Measurements from ENCODE around the gene RANBP1.

DNA sequence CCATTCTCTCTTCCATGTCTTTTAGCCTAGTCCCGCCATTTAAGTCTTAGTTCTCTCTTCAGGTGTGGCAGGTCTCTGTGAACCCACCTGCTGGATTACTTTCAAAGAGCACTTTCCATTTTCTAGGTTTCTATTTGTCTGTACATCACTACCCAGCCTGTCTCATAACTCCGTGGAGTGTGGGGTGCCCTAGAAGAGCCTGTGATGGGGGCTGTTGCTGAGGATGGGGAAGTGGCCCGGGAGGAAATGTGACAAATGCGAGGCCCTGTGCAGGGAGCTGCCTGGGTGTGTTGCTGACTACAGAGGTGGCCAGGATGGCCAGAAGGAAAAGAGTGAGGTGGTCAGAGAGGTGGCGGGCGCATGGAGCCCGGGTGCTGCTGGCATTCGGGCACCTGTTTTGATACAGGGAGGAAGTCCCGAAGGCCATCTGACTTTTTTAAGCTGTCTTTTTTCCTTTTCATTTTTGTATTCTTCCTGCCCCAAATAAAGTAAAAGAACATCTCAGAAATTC lies 25.1 kb upstream of the RANBP1 start:
- TF ChIP-seq, protein P1, sequence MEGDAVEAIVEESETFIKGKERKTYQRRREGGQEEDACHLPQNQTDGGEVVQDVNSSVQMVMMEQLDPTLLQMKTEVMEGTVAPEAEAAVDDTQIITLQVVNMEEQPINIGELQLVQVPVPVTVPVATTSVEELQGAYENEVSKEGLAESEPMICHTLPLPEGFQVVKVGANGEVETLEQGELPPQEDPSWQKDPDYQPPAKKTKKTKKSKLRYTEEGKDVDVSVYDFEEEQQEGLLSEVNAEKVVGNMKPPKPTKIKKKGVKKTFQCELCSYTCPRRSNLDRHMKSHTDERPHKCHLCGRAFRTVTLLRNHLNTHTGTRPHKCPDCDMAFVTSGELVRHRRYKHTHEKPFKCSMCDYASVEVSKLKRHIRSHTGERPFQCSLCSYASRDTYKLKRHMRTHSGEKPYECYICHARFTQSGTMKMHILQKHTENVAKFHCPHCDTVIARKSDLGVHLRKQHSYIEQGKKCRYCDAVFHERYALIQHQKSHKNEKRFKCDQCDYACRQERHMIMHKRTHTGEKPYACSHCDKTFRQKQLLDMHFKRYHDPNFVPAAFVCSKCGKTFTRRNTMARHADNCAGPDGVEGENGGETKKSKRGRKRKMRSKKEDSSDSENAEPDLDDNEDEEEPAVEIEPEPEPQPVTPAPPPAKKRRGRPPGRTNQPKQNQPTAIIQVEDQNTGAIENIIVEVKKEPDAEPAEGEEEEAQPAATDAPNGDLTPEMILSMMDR (conservative IDR thresholded peaks at IDR 0.05; ENCODE audit: low read depth, low read length), result no peak
- TF ChIP-seq EZH2 (IDR thresholded peaks at IDR 0.05; ENCODE audit: borderline replicate concordance, low read depth, low read length, poor library complexity, severe bottlenecking), result no peak

Measured in A673 (cell line).